ENCODE measurements around the gene USP48.
A peak's percentile ranks its signal among the peaks of the same experiment; 100 is the strongest.

The USP48 gene

DNA sequence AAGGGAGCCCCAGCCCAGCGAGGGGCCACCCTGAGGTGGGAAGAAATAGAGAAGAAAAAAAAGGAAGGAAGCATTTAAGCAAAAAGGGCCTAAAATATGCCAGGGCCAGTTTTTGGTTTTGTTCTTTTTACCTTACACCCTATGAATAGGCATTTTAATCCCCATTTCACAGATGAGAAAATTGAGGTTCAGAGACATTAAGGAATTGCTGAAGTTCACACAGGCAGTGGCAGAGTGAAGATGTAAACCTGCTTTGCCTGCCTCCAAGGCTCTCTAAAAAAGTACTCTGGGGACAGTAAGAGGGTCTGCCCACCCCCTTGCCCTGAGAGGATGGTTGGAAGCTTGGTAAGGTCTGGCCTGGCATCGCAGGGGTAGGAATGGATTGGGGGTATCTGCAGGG lies 133.6 kb downstream of the USP48 start:
- DNase-seq: no peak

GRCh38 chr1:21648791-21649190 lies 134.2 kb downstream of the USP48 start:
- DNase-seq: no peak

GRCh38 chr1:21648352-21648730 lies 134.6 kb downstream of the USP48 start:
- DNase-seq: no peak

- no peak for DNase-seq
Measured at GRCh38 chr1:21647431-21648351, 135.3 kb downstream of the USP48 start.

DNA sequence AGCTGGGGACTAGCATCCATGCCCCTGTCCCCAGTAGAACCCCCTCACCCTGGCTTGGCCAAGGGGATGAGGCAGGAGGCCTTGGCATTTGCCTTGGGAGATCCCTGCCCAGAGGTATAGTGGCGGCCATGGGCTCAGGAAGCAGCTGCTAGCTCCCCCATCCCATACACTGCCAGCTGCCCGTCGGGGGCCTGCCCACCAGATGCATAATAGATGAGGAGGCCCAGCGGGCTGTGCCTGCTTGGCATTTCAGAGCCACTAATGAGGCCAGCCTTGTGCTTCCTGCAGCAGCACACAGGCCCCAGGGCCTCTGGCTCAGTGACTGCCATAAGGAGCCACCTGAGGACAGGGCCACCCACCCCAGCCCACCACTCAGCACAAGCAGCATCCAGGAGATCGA lies 137.4 kb downstream of the USP48 start:
- no peak for DNase-seq

DNA sequence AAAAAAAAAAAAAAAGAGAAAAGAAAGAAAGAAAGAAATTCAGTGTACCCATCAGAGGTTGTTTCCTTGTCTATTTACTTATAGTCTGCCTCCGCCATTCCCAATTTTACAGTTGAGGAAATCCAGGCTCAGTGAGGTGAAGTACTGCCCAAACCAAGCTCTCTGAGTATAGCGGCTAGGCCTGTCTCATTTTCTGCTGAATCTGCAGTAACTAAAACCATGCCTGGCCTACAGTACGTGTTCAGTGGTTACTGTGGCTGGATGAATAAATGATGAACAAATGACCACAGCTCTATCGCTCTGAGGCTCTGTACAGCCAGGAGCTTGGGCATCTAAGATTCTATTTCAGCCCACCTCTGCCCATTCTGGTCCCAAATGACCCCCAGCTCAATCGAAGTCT lies 138.0 kb downstream of the USP48 start:
- no peak for DNase-seq

GRCh38 chr1:21644348-21644747 lies 138.6 kb downstream of the USP48 start:
- DNase-seq: no peak

DNA sequence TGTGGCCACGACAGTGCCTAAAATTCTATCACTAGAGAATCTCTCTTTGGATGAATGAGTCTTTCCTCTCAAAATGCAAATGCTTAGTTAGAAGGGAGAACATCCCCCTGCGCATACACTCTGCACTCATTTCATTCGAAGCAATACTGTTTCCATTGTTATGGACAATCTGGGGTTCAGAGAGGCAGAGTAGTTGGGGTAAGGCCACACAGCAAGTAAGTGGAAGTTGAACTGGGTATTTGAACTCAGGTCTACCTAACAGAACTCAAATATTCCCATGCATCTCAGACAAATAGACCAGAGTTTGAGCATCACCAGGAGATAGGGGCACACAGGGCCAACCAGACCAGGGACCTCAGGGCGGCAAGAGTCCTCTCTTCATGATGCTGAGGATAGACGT lies 139.3 kb downstream of the USP48 start:
- DNase-seq: no peak

- DNase-seq: no peak
Measured at GRCh38 chr1:21641967-21642739, 140.8 kb downstream of the USP48 start.

GRCh38 chr1:21641537-21641936 lies 141.4 kb downstream of the USP48 start:
- no peak for DNase-seq

DNA sequence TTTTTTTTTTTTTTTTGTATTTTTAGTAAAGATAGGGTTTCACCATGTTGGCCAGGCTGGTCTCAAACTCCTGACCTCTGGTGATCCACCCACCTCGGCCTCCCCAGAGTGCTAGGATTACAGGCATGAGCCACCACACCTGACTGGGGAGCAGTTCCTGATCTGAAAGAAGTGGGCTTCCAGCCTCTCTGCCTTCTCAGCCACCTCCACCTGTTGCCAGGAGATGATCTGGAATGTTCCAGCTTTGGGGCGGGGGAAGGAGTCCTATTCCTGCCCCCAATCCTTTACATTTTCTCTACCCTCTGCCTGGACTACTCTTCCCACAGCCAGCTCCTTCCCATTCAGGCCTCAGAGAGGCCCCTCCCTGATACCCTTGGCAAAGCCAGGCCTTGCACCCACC lies 141.9 kb downstream of the USP48 start:
- no peak for DNase-seq

- no peak for DNase-seq
Measured at GRCh38 chr1:21640653-21641052, 142.3 kb downstream of the USP48 start.

GRCh38 chr1:21639594-21640041 lies 143.3 kb downstream of the USP48 start:
- DNase-seq: no peak

GRCh38 chr1:21638531-21639341 lies 144.2 kb downstream of the USP48 start:
- peak in 1 of 2 experiments; percentile 31 for DNase-seq

GRCh38 chr1:21637514-21637913 lies 145.4 kb downstream of the USP48 start:
- no peak for DNase-seq

- no peak for DNase-seq
Measured at GRCh38 chr1:21636029-21636428, 146.9 kb downstream of the USP48 start.

GRCh38 chr1:21634806-21635535 lies 148.0 kb downstream of the USP48 start:
- no peak for DNase-seq

- no peak for DNase-seq
Measured at GRCh38 chr1:21633992-21634805, 148.8 kb downstream of the USP48 start.

GRCh38 chr1:21633141-21633755 lies 149.7 kb downstream of the USP48 start:
- DNase-seq: no peak

GRCh38 chr1:21631944-21632887 lies 150.7 kb downstream of the USP48 start:
- DNase-seq: no peak

All from stimulated activated CD4-positive, alpha-beta T cell treated with anti-CD3 and anti-CD28 coated beads, Interleukin-4, amount 100 ng/mL, for 4 hours (primary cell).